Smooth muscle cell (in vitro differentiated cells): ENCODE results near the gene PLB1. TPM values are rescaled to one million over a fixed set of nuclear protein-coding genes. Genes with fewer than 3 reads are reported as not detected.

Source experiments
- DNase-seq: peaks from one replicate; lab custom pipeline; 2025; ENCODE audit not compliant: unreplicated experiment; lab: John Stamatoyannopoulos, UW
- H2AFZ ChIP-seq: fragments of 200-600 bp; sonication (generic); 2 replicates; pipeline ENCODE4 v1.6.0; 2016; ENCODE audit warnings: antibody characterized with exemption, low read depth, mild to moderate bottlenecking
- H3F3A ChIP-seq: fragments of 200-600 bp; sonication (generic); 2 replicates; pipeline ENCODE4 v1.6.0; 2017; ENCODE audit warnings: antibody characterized with exemption, low read depth
- H3K27ac ChIP-seq: fragments of 200-600 bp; sonication (generic); 2 replicates; pipeline ENCODE4 v1.5.1; 2016; ENCODE audit warnings: low read depth, mild to moderate bottlenecking
- H3K27me3 ChIP-seq: fragments of 200-600 bp; sonication (generic); 2 replicates; pipeline ENCODE4 v1.6.1; 2016; ENCODE audit warnings: low read depth, mild to moderate bottlenecking
- H3K36me3 ChIP-seq: fragments of 200-600 bp; sonication (generic); 2 replicates; pipeline ENCODE4 v1.5.1; 2016; ENCODE audit warnings: low read depth
- H3K4me1 ChIP-seq: fragments of 200-600 bp; sonication (generic); 2 replicates; pipeline ENCODE4 v1.5.1; 2016; ENCODE audit warnings: low read depth
- H3K4me2 ChIP-seq: fragments of 200-600 bp; sonication (generic); 2 replicates; pipeline ENCODE4 v1.6.0; 2016; ENCODE audit warnings: mild to moderate bottlenecking
- H3K4me3 ChIP-seq: fragments of 200-600 bp; sonication (generic); 2 replicates; pipeline ENCODE4 v1.5.1; 2016; ENCODE audit warnings: mild to moderate bottlenecking
- H3K79me2 ChIP-seq: fragments of 200-600 bp; sonication (generic); 2 replicates; pipeline ENCODE4 v1.6.0; 2016; ENCODE audit warnings: low read depth, mild to moderate bottlenecking
- H3K9ac ChIP-seq: fragments of 200-600 bp; sonication (generic); 2 replicates; pipeline ENCODE4 v1.6.0; 2016; ENCODE audit warnings: low read depth
- H3K9me3 ChIP-seq: fragments of 200-600 bp; sonication (generic); replicated peaks from 2 replicates; pipeline ENCODE4 v1.5.1; 2016; ENCODE audit warnings: low read depth
- H4K20me1 ChIP-seq: fragments of 200-600 bp; sonication (generic); 2 replicates; pipeline ENCODE4 v1.6.0; 2016; ENCODE audit warnings: low read depth
- CTCF ChIP-seq: fragments of 200-600 bp; sonication (generic); IDR thresholded peaks from 2 replicates; pipeline ENCODE4 v1.5.1; 2017; ENCODE audit warnings: borderline replicate concordance, mild to moderate bottlenecking, antibody characterized with exemption; ENCODE audit not compliant: insufficient read depth, poor library complexity, severe bottlenecking
- WGBS: methylation state at CpG from one replicate; pipeline ENCODE4 v1.1.7; 2016; ENCODE audit warnings: low lambda C conversion rate; 5-methylcytosine and 5-hydroxymethylcytosine counted together
- polyA plus RNA-seq: library from polyadenylated mRNA; unstranded; fragments of >200 nt; fragmentation: Nextera tagmentation; extraction: Ambion mirVana; gene quantifications from 2 replicates; pipeline ENCODE4 v1.2.1, GENCODE V29; 2016
- total RNA-seq: library from RNA; depleted of rRNA; stranded (reverse); fragments of >200 nt; gene quantifications from 2 replicates; pipeline ENCODE4 v1.2.3, GENCODE V29; 2014

Gene PLB1
- total and polyA plus RNA-seq, 2 experiments from 2014 or later, result 0.75 to 8.7 TPM

GRCh38 chr2:28620801-28621171, 124.9 kb downstream of the PLB1 start:
- H3K36me3 ChIP-seq, result no peaks in the 10 kb centered on the region
- H3F3A ChIP-seq, result peaks cover 18% of the 10 kb centered on the region
- no peaks in the 10 kb centered on the region for H3K9me3 ChIP-seq
- peaks cover 34% of the 10 kb centered on the region for H3K4me1 ChIP-seq
- H4K20me1 ChIP-seq, result no peaks in the 10 kb centered on the region
- DNase-seq, result no peak
- no peaks in the 10 kb centered on the region for H3K79me2 ChIP-seq
- TF ChIP-seq CTCF, result no peak
- no peak overlapping the region for H2AFZ ChIP-seq
- no peaks in the 10 kb centered on the region for H3K27me3 ChIP-seq
- peak overlapping the region; percentile 66 for H3K4me2 ChIP-seq
- peak overlapping the region; percentile 88 for H3K9ac ChIP-seq
- H3K27ac ChIP-seq, result peak overlapping the region; percentile 97
- 90% methylated on average over 4 of the region's 4 CpGs for WGBS
- no peak overlapping the region for H3K4me3 ChIP-seq

- peak; percentile 32 for TF ChIP-seq CTCF
- WGBS, result 17% methylated on average over 15 of the region's 15 CpGs
- peaks cover 34% of the 10 kb centered on the region for H3K4me1 ChIP-seq
- H3K36me3 ChIP-seq, result no peaks in the 10 kb centered on the region
- H3F3A ChIP-seq, result peaks cover 18% of the 10 kb centered on the region
- H2AFZ ChIP-seq, result peak overlapping the region; percentile 50
- H3K4me2 ChIP-seq, result peak overlapping the region; percentile 68
- no peaks in the 10 kb centered on the region for H3K9me3 ChIP-seq
- no peaks in the 10 kb centered on the region for H3K27me3 ChIP-seq
- peak; percentile 41 for DNase-seq
- no peaks in the 10 kb centered on the region for H3K79me2 ChIP-seq
- H3K27ac ChIP-seq, result peak overlapping the region; percentile 97
- H3K4me3 ChIP-seq, result no peak overlapping the region
- H3K9ac ChIP-seq, result peak overlapping the region; percentile 88
- H4K20me1 ChIP-seq, result no peaks in the 10 kb centered on the region
Measured at GRCh38 chr2:28621172-28622100, 125.6 kb downstream of the PLB1 start.

GRCh38 chr2:28622101-28622499, 126.2 kb downstream of the PLB1 start:
- Histone ChIP-seq H3K79me2 (no peaks in the 10 kb centered on the region), H3K4me2 (peak overlapping the region; percentile 68), H4K20me1 (no peaks in the 10 kb centered on the region), H3K4me3 (no peak overlapping the region), H2AFZ (peak overlapping the region; percentile 50), H3K27me3 (no peaks in the 10 kb centered on the region), H3K9me3 (no peaks in the 10 kb centered on the region), H3K27ac (peak overlapping the region; percentile 97), H3K9ac (peak overlapping the region; percentile 88), H3F3A (peaks cover 18% of the 10 kb centered on the region), H3K36me3 (no peaks in the 10 kb centered on the region), H3K4me1 (peaks cover 34% of the 10 kb centered on the region)
- 76% methylated on average over 2 of the region's 2 CpGs for WGBS
- TF ChIP-seq CTCF, result no peak
- DNase-seq, result no peak
